HG03108 (cell line): Measurements from ENCODE around the gene NACC2.
"Not testable (repeated sequence)": the region's sequence is repeated elsewhere in the genome, so short reads cannot be mapped to it uniquely, and the experiment has no call there.

Experiments
- ATAC-seq: cut with Tn5 transposase; IDR thresholded peaks from one replicate; pipeline ENCODE4 v1.9.1; 2021; ENCODE audit warnings: moderate library complexity; ENCODE audit not compliant: unreplicated experiment

Gene NACC2

GRCh38 chr9:135968601-135969000 lies 126.5 kb downstream of the NACC2 start:
- no peak for ATAC-seq

DNA sequence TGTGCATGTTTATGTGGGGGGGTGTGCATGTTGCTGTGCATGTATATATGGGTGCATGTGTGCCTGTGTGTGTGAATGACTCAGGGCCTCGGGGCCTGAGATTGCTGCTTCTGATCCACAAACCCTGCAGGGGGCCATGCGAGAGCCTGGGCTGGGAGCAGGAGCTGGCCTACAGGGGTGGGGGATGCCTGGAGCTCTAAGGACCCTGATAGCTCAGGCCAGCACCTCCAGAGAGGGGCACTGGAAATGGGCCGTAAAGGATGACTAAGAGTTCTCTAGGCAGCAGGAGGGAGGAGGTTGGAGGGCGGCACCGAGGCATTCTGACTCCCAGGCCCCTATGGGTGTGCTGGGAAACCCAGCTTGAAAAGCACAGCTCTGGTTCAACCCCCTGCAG lies 127.0 kb downstream of the NACC2 start:
- ATAC-seq, result no peak

GRCh38 chr9:135966916-135967260 lies 128.2 kb downstream of the NACC2 start:
- ATAC-seq, result not testable (repeated sequence)

DNA sequence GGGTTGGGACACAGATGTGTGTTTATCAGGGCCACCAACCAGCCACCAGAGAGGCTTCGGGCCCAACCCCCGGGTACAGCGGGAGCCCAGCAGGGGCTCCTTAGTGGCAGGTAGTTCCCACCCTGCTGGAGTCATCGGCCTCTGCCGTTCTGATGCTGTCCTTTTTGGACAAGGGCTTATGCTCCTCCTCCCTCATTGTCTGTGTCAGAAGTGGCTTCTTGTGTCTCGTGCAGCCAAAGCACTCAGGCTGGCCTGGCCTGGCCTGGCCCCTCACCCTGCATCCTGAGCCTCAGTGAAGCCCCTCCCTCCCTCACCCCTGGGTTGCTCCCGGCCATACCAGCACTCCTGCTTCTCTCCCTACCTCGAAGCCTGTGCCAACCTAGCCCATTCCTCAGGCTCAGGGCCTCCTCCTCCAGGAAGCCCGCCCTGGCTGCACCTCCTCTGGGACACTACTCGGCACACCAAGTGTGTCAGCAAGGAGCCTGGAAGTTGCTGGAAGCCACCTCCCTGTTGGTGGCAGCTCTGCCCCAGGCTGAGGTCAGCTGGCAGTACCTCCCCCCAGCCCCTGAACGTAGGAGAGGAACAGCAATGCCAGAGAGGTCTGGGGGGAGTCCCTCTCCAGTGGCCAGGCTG lies 129.8 kb downstream of the NACC2 start:
- no peak for ATAC-seq

- no peak for ATAC-seq
These were observed 131.2 kb downstream of the NACC2 start for GRCh38 chr9:135963938-135964337.

DNA sequence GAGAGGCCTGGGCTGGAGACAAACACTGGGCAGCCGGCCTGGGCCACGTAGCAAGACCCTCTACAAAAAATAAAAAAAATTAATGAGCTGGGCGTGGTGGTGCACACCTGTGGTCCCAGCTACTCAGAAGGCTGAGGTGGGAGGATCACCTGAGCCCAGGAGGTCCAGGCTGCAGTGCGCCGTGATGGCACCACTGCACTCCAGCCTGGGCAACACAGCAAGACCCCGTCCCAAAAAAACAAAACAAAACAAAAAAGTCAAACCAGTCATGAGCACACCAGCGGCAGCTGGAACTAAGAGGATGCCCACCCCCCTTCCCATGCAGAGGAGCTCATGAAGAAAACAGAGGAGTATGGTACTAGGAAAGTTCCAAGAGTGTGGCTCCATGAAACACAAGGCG lies 131.8 kb downstream of the NACC2 start:
- no peak for ATAC-seq

GRCh38 chr9:135962696-135963307 lies 132.3 kb downstream of the NACC2 start:
- no peak for ATAC-seq

- ATAC-seq, result no peak
These were observed 133.0 kb downstream of the NACC2 start for GRCh38 chr9:135961811-135962695.

- peak; percentile 84 for ATAC-seq
These were observed 133.8 kb downstream of the NACC2 start, which contains the start of gene UBAC1 for GRCh38 chr9:135961277-135961715. UBAC1 (minus strand) TSS chr9:135961373; CDS start chr9:135961162, 211 bp downstream.

DNA sequence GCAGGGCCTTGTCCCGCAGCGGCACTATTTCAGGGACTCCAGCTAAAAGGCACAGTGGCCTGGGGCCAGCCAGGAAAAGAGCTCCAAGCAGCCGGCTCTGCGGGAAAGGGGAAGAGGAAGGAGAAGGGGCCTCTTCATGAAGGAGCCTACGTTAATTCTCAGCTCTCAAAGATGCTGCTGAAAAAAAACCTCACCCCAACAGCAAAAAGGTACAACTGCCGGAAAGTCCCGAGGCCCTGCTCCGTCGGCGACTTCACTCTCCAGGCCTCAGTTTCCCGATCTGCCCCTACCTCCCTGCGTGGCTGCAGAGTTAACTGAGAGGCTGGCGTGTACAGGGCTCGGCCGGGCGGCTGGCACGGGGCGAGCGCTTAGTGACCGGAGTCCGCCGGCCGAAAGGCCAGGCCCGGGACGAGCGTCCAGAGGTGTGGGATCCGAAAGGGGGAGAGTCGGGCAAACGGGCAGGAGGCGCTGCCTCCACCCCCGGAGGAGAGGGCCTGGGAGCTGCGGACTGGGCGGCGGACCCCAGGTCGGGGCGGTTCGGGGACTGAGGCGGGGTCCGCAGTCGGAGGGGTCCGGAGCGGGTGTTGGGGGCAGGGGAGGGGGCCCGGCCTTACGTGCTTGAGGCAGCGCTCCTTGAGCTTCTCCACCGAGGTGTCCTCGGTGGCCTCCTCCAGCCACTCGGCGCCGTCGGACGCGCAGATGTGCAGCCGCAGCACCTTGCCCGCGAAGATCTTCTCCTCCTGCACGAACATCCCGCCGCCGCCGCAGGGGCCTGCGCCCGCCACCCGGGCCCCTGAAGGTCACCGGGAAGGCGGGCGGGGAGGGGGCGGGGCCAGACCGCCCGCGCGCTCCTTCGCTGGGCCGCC lies 134.4 kb downstream of the NACC2 start:
- peak; percentile 16 for ATAC-seq

- no peak for ATAC-seq
These were observed 135.3 kb downstream of the NACC2 start for GRCh38 chr9:135959814-135960213.

DNA sequence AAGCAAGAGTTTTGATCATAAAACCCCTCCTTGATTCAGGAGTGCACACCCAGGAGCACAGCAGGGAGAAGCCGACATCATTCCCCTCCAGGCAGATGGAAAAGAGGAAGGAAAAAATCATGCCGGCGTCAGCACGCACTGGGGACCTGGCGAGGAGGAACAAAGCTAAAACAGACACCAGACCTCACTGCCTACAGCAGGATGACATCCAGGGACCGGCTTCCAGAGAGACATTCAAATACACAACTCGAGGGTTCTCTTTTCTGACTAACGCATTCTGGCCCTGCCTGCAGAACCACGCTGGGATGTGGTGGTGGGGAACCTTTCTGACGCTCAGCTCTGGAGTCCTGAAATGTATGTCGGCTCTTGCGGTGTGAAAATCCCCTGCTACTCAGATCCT lies 136.6 kb downstream of the NACC2 start:
- ATAC-seq, result no peak

- ATAC-seq, result no peak
These were observed 137.7 kb downstream of the NACC2 start for GRCh38 chr9:135957431-135957830.

GRCh38 chr9:135956802-135957174 lies 138.3 kb downstream of the NACC2 start:
- ATAC-seq, result no peak
